CD4-positive, alpha-beta T cell treated with Interleukin-21 for 1 hour (primary cell): ENCODE data around the gene DEAF1.

ENCODE experiments used
- DNase-seq: peaks from one replicate; pipeline ENCODE4 v3.0.0-alpha.2; 2020

DEAF1 gene

GRCh38 chr11:721247-721740 lies 26.3 kb upstream of the DEAF1 start:
- no peak for DNase-seq

GRCh38 chr11:720642-721246 lies 25.7 kb upstream of the DEAF1 start:
- peak; percentile 32 for DNase-seq

DNA sequence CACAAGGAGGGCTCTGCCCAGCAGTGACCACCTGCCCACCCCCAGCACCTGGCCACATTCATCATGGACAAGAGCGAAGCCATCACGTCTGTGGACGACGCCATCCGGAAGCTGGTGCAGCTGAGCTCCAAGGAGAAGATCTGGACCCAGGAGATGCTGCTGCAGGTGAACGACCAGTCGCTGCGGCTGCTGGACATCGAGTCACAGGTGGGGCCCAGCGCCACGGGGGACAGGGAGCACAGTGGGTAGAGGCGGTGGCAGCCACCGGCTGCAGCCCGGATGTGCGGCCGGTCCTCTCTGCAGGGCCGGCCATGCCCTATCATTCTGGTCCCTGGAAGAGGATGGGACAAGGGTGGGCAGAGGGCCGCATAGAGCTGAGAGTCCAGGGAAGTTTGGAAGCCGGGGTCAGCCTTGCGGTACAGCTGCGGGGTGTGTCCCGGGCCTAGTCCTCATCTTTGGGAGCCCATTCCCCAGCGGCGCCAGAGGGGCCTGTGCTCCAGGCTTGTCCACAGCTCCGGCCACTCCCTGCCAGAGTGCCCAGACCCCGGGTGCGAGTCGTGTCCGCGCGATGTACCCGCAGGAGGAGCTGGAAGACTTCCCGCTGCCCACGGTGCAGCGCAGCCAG lies 25.1 kb upstream of the DEAF1 start:
- DNase-seq, result no peak

DNA sequence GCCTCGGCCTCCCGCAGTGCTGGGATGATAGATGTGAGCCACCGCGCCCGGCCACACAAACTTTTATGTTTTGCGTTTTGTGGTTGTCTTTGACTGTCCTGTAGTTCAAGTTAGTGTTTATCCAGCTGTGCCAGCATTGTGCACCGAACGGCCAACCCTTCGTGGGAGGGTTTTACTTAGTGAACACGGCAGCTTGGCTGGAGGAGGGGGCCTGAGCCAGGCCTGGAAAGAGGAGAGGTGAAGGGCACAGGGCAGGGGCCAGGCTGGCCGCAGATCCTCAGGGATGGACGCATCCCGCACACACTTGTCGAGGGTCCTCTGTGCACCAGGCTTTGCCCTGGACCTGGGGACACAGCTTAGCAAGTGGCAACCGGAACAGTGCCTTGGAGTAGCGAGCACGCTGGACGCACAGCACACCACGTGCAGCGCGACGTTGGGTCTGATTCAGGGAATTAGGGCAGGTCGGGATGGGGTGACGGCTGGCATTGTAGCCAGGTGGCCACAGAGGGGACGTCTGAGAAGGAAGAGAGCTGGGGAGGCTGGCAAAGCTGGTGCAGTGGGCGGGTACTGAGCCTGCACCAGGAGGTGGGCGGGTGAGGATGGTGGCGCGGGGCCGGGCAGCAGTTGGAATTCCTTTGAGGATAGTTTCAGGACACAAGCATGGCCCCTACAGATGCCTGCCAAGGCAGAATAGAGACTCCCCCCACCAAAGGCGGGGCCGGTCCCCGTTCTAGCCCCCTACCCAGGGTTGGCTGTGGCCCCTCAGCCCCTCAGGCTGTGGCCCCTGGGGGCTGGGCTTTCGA lies 24.4 kb upstream of the DEAF1 start:
- no peak for DNase-seq

DNA sequence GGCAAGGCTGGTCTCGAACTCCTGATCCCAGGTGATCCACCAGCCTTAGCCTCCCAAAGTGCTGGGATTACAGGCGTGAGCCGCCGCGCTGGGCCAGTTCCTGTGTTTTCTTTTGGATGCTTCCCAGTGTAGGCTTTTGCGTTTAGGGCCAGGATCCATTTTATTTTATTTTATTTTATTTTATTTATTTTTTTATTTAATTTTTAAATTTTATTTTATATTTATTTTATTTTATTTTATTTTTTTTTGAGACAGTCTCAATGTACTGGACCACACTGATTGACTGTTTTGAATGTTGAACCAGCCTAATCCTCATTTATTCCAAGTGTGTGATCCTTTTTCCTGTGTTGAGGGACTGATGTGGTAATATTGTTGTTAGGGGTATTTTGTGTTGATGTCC lies 19.4 kb upstream of the DEAF1 start:
- no peak for DNase-seq

- no peak for DNase-seq
Measured at GRCh38 chr11:709109-709997, 14.3 kb upstream of the DEAF1 start.

DNA sequence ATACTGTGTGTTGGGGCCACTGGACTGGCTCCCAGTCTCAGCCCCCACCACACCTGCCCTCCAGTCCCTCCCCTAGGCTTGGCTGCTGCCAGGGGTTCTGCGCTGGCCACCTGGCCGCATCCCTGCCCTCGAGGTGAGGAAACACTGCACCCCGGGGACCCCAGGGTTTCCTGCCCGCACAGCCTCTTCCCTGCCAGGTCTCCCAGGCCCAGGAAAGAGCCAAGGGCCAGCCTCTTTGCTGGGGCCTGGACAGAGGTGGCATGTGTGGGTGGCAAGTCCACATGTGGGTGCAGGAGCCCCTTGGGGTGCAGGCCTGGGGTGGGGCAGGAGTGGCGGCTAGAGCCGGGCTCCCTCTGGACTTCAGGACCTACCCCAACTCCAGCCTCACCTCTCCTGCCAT lies 13.5 kb upstream of the DEAF1 start:
- no peak for DNase-seq

DNA sequence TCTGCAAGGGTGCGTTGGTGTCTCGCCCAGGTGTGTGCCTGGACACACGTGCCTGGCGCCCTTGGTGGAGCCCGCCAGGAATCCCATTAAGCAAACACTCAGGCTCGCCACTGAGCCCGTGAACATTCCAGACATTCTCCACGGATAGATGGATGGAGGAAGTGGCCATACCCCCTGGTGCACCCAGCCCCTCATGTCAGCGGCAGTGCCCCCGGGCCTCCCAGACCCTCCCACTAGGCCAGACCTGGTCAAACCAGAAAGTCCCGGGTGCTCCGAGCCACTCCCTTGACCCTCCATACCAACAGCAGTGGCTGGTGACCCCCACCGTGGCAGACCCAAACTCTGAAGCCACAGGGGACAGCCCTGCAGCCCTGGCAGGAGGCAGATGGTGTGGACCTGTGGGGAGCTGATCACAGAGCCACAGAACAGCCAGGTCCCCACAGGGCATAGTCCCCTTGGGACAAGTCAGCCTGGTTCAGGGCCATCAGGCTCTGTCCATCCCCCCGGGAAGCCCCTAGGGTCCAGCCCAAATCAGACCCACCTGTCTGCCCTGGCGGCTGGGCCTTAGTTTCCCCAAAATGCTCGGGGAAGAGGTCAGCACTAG lies 12.9 kb upstream of the DEAF1 start:
- DNase-seq, result no peak

GRCh38 chr11:706957-707816 lies 12.2 kb upstream of the DEAF1 start:
- no peak for DNase-seq

- DNase-seq, result no peak
Measured at GRCh38 chr11:706439-706956, 11.5 kb upstream of the DEAF1 start.

DNA sequence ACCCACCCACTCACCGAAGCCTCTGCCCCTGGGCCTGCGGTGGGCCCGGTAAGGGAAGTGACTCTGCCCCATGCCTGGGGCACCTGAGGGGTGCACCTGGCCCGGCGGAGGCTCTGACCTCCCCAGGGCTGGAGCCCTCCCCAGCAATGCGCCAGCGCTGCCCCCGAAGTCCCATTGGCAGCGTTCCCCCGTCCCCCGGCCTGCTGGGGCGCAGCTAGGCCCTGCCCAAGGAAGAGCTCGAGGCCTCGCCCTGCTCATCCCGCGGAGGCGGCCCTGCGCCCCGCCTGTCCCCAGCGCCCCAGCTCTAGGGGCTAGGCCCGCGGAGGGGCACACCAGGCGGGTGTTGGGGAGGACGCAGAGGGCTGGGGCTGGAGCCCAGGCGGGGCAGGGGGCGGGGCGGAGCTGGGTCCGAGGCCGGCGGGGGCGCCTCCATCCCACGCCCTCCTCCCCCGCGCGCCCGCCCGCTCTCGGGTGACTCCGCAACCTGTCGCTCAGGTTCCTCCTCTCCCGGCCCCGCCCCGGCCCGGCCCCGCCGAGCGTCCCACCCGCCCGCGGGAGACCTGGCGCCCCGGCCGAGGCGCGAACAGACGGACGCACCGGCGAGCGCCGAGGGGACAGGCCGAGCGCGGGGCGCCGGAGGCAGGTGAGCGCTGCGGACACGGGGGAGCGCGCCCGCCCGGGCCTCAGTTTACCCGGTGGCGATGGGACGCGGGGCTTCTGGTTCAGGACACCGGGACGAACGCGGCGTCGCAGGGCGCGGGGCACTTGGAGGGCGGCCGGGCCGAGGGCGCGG lies 10.8 kb upstream of the DEAF1 start, which contains the start of gene EPS8L2:
EPS8L2 (plus strand) TSS at position 586 of the 793 bp plus-strand sequence. CDS start 3,177 bp downstream, outside the sequence.
- DNase-seq, result no peak

DNA sequence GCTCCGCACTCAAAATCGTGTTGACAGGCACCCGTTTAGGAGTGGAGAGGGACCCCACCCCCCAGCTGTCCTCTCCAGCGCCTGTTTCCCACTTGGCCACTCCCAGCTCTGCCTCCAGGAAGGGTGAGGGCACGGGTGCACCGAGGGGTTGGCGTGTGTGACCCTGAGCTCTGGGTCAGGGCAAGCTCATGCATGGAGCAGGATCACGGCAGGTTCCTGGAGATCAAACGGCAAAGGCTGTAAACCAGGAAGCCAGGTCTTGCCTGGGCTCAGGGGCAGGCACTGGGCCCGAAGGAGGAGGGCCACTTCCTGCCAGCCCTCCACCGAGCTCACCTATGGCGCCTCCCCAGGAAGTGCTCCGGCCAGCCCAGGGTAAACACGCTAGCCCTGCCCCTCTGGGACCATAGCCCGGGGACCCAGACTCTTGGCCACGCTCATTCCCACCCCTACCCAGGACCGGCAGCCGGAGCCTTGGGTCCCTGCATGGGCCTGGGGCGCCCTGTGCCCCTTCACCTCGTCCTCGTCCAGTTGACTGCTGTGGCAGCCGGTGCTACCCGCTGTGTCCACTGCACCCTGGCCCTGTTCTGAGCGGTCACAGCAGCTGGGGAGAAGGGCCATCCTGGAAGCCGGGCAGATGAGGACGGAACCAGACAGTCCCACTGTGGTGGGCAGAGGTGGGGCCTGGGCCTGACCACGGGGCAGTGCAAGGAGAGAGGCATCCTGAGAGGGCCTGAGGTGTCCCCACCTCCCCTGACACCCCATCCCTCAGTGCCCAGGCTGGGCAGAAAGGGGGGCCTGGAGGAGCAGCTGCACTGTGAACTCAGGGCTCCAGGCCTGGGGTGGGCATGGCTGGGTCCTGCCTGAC lies 10.0 kb upstream of the DEAF1 start:
- no peak for DNase-seq

DNA sequence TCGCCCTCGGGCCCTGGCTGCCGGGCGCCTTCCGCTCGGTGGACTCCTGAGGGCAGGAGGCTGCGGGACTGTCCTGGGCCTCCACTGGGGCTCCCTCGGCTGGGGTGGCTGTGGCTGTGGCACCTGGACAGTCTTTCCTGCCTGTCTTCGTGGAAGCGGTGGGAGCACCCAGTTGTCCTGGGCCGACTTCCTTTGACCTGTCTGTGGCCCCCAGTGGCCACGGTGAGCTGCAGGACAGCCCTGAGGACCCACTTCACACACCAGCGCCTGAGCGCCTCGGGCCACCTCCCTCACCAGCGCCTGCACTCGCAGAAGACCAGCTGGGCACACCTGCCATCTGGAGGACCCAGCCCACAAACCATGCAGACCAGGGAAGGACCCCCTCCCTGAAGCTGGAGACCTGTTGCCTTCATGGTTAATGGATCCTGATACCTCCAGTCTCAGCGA lies 9.2 kb upstream of the DEAF1 start:
- DNase-seq, result no peak

DNA sequence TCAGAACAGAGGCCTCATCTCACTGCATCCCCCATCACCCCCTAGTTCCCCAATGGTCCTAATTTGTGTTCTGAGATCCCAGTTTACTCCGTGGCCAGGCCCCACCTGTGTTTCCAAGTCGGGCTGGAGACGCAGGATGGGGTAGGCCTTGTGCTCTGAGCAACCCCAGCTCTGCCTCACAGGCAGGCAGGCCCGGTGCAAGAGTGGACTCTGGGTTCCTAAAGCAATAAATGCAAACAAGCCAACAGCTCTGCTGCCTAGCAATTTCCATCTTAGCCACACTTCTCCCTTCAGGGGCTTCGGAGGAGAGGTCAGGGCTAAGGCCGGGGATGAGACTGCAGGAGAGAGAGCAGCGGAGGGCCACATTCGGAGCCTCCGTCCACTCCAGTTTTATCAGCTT lies 8.5 kb upstream of the DEAF1 start:
- DNase-seq, result no peak

GRCh38 chr11:702462-703461 lies 7.7 kb upstream of the DEAF1 start:
- no peak for DNase-seq

GRCh38 chr11:701741-702461 lies 6.9 kb upstream of the DEAF1 start:
- DNase-seq, result no peak

- DNase-seq, result no peak
Measured at GRCh38 chr11:699753-700152, 4.7 kb upstream of the DEAF1 start.
